Skeletal muscle tissue (tissue), 4 donors: Measurements from ENCODE around the gene ZFHX3. TPM values are rescaled to one million over a fixed set of nuclear protein-coding genes. Genes with fewer than 3 reads are reported as not detected.

Experiments
- H3K27ac ChIP-seq: one replicate; pipeline ENCODE4 v1.7.0; 2013; ENCODE audit warnings: mild to moderate bottlenecking, low read depth, low read length, inconsistent platforms
- H3K27me3 ChIP-seq, 3 donors: one replicate each; pipeline ENCODE4 v1.7.0; 2013; ENCODE audit warnings: low read length in 3 of 3; ENCODE audit not compliant: control insufficient read depth in 3 of 3, insufficient read depth in 3 of 3
- H3K36me3 ChIP-seq, 3 donors: one replicate each; pipeline ENCODE4 v1.7.0; 2013; ENCODE audit warnings: low read length in 3 of 3; ENCODE audit not compliant: control insufficient read depth in 3 of 3, insufficient read depth in 3 of 3
- H3K4me1 ChIP-seq, 3 donors: one replicate each; pipeline ENCODE4 v1.7.0; 2013; ENCODE audit warnings: low read length in 3 of 3, mild to moderate bottlenecking in 3 of 3; ENCODE audit not compliant: control insufficient read depth in 3 of 3, insufficient read depth in 3 of 3
- H3K4me3 ChIP-seq, 3 donors: one replicate each; pipeline ENCODE4 v1.7.0; 2013; ENCODE audit warnings: low read length in 3 of 3
- H3K9ac ChIP-seq, 3 donors: one replicate each; pipeline ENCODE4 v1.7.0; 2013; ENCODE audit warnings: low read length in 3 of 3, mild to moderate bottlenecking in 3 of 3, moderate library complexity in 2 of 3, low read depth in 1 of 3
- H3K9me3 ChIP-seq, 3 donors: one replicate each; pipeline ENCODE4 v1.7.0; 2013; ENCODE audit warnings: low read length in 3 of 3; ENCODE audit not compliant: control insufficient read depth in 3 of 3
- total RNA-seq: library from RNA; depleted of rRNA; stranded (reverse); fragments of >200 nt; gene quantifications from one replicate; pipeline ENCODE4 v1.2.3, GENCODE V29; 2014
- donor health status: Osteomylitis.

ZFHX3 gene
- total RNA-seq, 1 donor from 2014 or later = 8.9 TPM

GRCh38 chr16:72829846-72830775 is 217.8 kb downstream of the ZFHX3 start:
- no peak overlapping the region for H3K4me3 ChIP-seq
- H3K9ac ChIP-seq = no peak overlapping the region
- peaks cover 8 to 20% (median 9%) of the 10 kb centered on the region in 3 donors for H3K4me1 ChIP-seq
- no peaks in the 10 kb centered on the region for H3K9me3 ChIP-seq
- H3K36me3 ChIP-seq = peaks cover 0 to 7% (median 6%) of the 10 kb centered on the region in 3 donors
- no peak overlapping the region for H3K27ac ChIP-seq
- no peaks in the 10 kb centered on the region for H3K27me3 ChIP-seq

GRCh38 chr16:72827866-72828265 is 220.1 kb downstream of the ZFHX3 start:
- peaks cover 5 to 13% (median 6%) of the 10 kb centered on the region in 3 donors for H3K4me1 ChIP-seq
- peaks cover 0 to 7% (median 6%) of the 10 kb centered on the region in 3 donors for H3K36me3 ChIP-seq
- no peak overlapping the region for H3K9ac ChIP-seq
- H3K4me3 ChIP-seq = no peak overlapping the region
- no peaks in the 10 kb centered on the region for H3K27me3 ChIP-seq
- H3K9me3 ChIP-seq = no peaks in the 10 kb centered on the region
- no peak overlapping the region for H3K27ac ChIP-seq

DNA sequence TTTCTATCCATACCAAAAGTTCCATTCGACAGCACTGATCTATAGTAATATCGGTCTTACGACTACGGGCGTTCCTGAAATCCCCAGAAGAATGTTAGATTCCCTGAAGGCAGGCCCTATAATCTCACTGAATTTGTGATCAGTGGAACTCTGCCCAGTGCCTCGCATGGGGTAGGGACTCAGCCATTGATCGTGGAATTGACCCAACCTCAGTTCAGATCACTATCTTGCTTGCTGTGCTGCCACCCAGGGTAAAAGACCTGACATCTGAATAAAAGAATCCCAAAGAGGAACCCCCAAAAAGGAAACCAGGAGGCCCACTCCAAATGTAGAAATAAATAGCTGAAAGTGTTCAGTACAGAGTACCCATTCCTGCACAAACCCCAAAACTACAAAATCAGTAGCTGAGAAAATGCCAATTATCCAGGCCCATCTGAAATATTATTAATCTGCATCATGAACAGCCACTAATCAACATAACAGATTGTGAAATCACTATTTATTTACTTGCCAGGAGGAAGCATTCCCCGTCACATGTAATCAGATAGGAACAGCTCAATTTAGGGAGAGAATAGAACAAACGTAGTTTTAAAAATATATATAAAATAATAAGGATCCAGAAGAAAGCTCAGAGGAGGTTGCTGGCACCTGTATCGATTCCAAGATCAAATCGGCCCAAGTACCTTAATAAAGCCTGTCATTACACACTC is 221.9 kb downstream of the ZFHX3 start:
- Histone ChIP-seq H3K27ac (no peak overlapping the region), H3K9ac (no peak overlapping the region), H3K27me3 (no peaks in the 10 kb centered on the region), H3K9me3 (no peaks in the 10 kb centered on the region), H3K4me1 (peaks cover 0 to 12% (median 3%) of the 10 kb centered on the region in 3 donors), H3K4me3 (no peak overlapping the region), H3K36me3 (peaks cover 0 to 7% (median 6%) of the 10 kb centered on the region in 3 donors)

DNA sequence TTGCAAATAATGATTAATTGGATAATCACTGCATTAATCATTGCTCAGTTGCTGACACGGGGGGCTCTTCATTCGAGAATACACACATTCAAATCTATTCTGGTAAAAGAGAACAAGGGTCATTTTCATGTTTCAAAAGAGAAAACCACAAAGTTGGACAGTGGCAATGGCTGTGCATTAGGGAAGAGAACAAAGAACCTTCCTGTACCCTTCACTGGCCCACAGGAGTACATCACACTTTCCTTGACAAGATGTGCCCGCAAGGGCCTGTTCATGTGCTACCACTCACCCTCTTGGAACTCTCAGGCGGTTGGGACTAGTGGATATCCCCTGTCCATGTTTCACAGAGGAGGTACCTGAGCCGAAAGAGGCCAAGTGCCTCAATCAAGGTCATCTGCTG is 223.2 kb downstream of the ZFHX3 start:
- peaks cover 5 to 23% (median 7%) of the 10 kb centered on the region in 3 donors for H3K4me1 ChIP-seq
- H3K9ac ChIP-seq = no peak overlapping the region
- H3K4me3 ChIP-seq = no peak overlapping the region
- H3K36me3 ChIP-seq = peaks cover 0 to 6% (median 4%) of the 10 kb centered on the region in 3 donors
- no peaks in the 10 kb centered on the region for H3K9me3 ChIP-seq
- H3K27ac ChIP-seq = no peak overlapping the region
- no peaks in the 10 kb centered on the region for H3K27me3 ChIP-seq

GRCh38 chr16:72824027-72824426 is 223.9 kb downstream of the ZFHX3 start:
- Histone ChIP-seq H3K27ac (no peak overlapping the region), H3K4me3 (no peak overlapping the region), H3K4me1 (peaks cover 5 to 30% (median 13%) of the 10 kb centered on the region in 3 donors), H3K27me3 (no peaks in the 10 kb centered on the region), H3K9me3 (no peaks in the 10 kb centered on the region), H3K9ac (no peak overlapping the region), H3K36me3 (peaks cover 0 to 4% (median 0%) of the 10 kb centered on the region in 3 donors)

- Histone ChIP-seq H3K36me3 (peaks cover 0 to 3% (median 0%) of the 10 kb centered on the region in 3 donors), H3K9ac (no peak overlapping the region), H3K27ac (no peak overlapping the region), H3K27me3 (no peaks in the 10 kb centered on the region), H3K4me1 (peaks cover 5 to 30% (median 13%) of the 10 kb centered on the region in 3 donors), H3K9me3 (no peaks in the 10 kb centered on the region), H3K4me3 (no peak overlapping the region)
These were observed 226.6 kb downstream of the ZFHX3 start for GRCh38 chr16:72821185-72821950.

DNA sequence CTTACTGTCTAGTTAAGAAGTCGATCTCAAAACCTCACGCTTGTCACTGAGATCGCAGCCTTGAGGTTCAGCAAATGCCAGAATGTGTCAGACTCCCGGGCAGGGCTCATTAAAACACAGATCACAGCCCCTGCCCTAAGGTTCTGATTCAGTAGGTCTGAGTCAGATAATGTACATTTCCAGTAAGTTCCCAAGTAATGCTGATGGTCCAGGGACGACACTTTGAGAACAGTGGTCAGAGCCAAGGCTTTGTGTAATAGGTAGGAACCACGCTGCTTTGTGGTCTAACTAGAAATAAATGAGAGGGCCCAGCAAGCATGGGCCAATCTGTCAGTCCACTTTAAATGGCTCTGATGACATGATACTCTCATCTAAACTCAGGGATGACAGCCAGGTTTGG is 228.6 kb downstream of the ZFHX3 start:
- H3K27ac ChIP-seq = no peak overlapping the region

DNA sequence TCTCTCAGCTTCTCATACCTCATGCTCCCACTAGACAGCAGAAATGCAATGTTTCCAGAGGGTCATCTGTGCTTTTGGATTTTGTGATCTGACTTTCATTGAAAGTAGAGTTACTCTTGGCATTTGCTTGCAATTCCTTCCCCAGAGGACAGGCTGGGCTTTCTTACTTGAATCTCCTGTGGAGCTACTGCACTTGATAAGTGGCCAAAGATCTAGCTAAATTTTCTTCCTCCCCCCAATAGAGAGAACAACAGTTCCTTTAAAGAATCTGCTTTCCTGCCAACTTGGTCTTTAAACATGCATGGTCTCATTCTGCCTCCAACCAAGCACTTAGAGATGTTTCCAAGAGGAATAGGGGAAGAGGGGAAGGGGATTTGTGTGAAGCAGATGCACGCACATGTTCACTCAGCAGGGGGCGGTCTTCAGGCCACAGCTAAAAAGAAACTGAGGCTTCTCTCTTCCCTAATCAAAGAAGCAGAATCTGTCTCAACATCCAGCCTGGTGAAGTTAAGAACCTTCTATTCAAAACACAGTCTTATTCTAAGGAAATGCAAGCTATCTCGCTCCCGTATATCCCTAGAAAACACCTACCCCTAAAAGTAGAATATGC is 229.6 kb downstream of the ZFHX3 start:
- H3K27me3 ChIP-seq = no peaks in the 10 kb centered on the region
- no peak overlapping the region for H3K4me3 ChIP-seq
- H3K27ac ChIP-seq = no peak overlapping the region
- H3K9me3 ChIP-seq = no peaks in the 10 kb centered on the region
- H3K4me1 ChIP-seq = peaks cover 5 to 29% (median 13%) of the 10 kb centered on the region in 3 donors
- H3K36me3 ChIP-seq = peaks cover 0 to 3% (median 0%) of the 10 kb centered on the region in 3 donors
- H3K9ac ChIP-seq = no peak overlapping the region

More for the DNA sequence above, 228.6 kb downstream of the ZFHX3 start:
- Histone ChIP-seq H3K27me3 (no peaks in the 10 kb centered on the region), H3K4me1 (peaks cover 5 to 30% (median 13%) of the 10 kb centered on the region in 3 donors), H3K4me3 (no peak overlapping the region), H3K9me3 (no peaks in the 10 kb centered on the region), H3K9ac (no peak overlapping the region), H3K36me3 (peaks cover 0 to 3% (median 0%) of the 10 kb centered on the region in 3 donors)
